ENCODE data around the gene TOMM40L.

Gene TOMM40L

GRCh38 chr1:161197560-161198193 is 28.2 kb upstream of the TOMM40L start:
- no peak for DNase-seq

GRCh38 chr1:161198194-161198896 is 27.5 kb upstream of the TOMM40L start:
- no peak for DNase-seq

- DNase-seq = no peak
Measured at GRCh38 chr1:161198897-161199431, 26.9 kb upstream of the TOMM40L start, which contains the start of gene ADAMTS4. Gene ADAMTS4, minus strand, starts transcription at chr1:161199054. Its CDS starts 427 bp downstream, at chr1:161198627.

GRCh38 chr1:161199506-161200139 is 26.2 kb upstream of the TOMM40L start:
- no peak for DNase-seq

- no peak for DNase-seq
Measured at GRCh38 chr1:161200421-161200991, 25.4 kb upstream of the TOMM40L start.

GRCh38 chr1:161200992-161201835 is 24.6 kb upstream of the TOMM40L start:
- DNase-seq = no peak

GRCh38 chr1:161201836-161202712 is 23.8 kb upstream of the TOMM40L start, which contains the start of gene NDUFS2:
Gene NDUFS2, plus strand, starts transcription at chr1:161202367. Its CDS starts 19 bp downstream, at chr1:161202386.
- peak; percentile 99 for DNase-seq

GRCh38 chr1:161206411-161207140 is 19.3 kb upstream of the TOMM40L start:
- no peak for DNase-seq

- DNase-seq = no peak
Measured at GRCh38 chr1:161207173-161207572, 18.7 kb upstream of the TOMM40L start.

GRCh38 chr1:161209790-161210409 is 16.0 kb upstream of the TOMM40L start:
- DNase-seq = peak; percentile 12

GRCh38 chr1:161214369-161214768 is 11.5 kb upstream of the TOMM40L start:
- DNase-seq = no peak

- no peak for DNase-seq
Measured at GRCh38 chr1:161215076-161215475, 10.8 kb upstream of the TOMM40L start, which contains the start of gene FCER1G. Gene FCER1G, plus strand, starts transcription at chr1:161215295. Its CDS starts 27 bp downstream, at chr1:161215322.

GRCh38 chr1:161216945-161217712 is 8.7 kb upstream of the TOMM40L start:
- peak; percentile 13 for DNase-seq

GRCh38 chr1:161217831-161218230 is 8.0 kb upstream of the TOMM40L start:
- DNase-seq = no peak

GRCh38 chr1:161218301-161219077 is 7.4 kb upstream of the TOMM40L start:
- no peak for DNase-seq

- DNase-seq = no peak
Measured at GRCh38 chr1:161219078-161219892, 6.6 kb upstream of the TOMM40L start.

GRCh38 chr1:161220002-161220401 is 5.9 kb upstream of the TOMM40L start:
- DNase-seq = no peak

All from DMS79 (cell line).